ENCODE data around the gene UBALD1. TPM values are rescaled to one million over a fixed set of nuclear protein-coding genes. Genes with fewer than 3 reads are reported as not detected.

Gene UBALD1
- total RNA-seq, 1 donor from 2014 or later: 22.9 TPM

GRCh38 chr16:4610011-4611005 lies 4.4 kb downstream of the UBALD1 start:
- H3K36me3 Mint-ChIP-seq (ENCODE audit: low read depth): peaks cover 1% of the 10 kb centered on the region
- TF ChIP-seq CTCF (IDR thresholded peaks at IDR 0.05): no peak
- H3K4me1 Mint-ChIP-seq (ENCODE audit: low read depth): peaks cover 14% of the 10 kb centered on the region
- no peak overlapping the region for H3K27ac Mint-ChIP-seq (ENCODE audit: unreplicated experiment)
- DNase-seq (ENCODE audit: low spot score): no peak
- H3K9me3 Mint-ChIP-seq (ENCODE audit: low read depth): no peaks in the 10 kb centered on the region
- H3K27me3 Mint-ChIP-seq (ENCODE audit: low read depth): no peaks in the 10 kb centered on the region
- H3K4me3 Mint-ChIP-seq (ENCODE audit: unreplicated experiment): no peak overlapping the region

- peaks cover 1% of the 10 kb centered on the region for H3K36me3 Mint-ChIP-seq (ENCODE audit: low read depth)
- no peak for TF ChIP-seq CTCF (IDR thresholded peaks at IDR 0.05)
- no peak for DNase-seq (ENCODE audit: low spot score)
Measured at GRCh38 chr16:4609200-4610010, 5.3 kb downstream of the UBALD1 start.

GRCh38 chr16:4608704-4608980 lies 6.0 kb downstream of the UBALD1 start:
- Mint-ChIP-seq H3K4me1 (ENCODE audit: low read depth) (peaks cover 14% of the 10 kb centered on the region), H3K27me3 (ENCODE audit: low read depth) (no peaks in the 10 kb centered on the region), H3K4me3 (ENCODE audit: unreplicated experiment) (no peak overlapping the region), H3K27ac (ENCODE audit: unreplicated experiment) (no peak overlapping the region), H3K9me3 (ENCODE audit: low read depth) (no peaks in the 10 kb centered on the region), H3K36me3 (ENCODE audit: low read depth) (peaks cover 1% of the 10 kb centered on the region)
- no peak for DNase-seq (ENCODE audit: low spot score)
- TF ChIP-seq CTCF (IDR thresholded peaks at IDR 0.05): no peak

More at GRCh38 chr16:4609200-4610010, 5.3 kb downstream of the UBALD1 start:
- Mint-ChIP-seq H3K4me3 (ENCODE audit: unreplicated experiment) (no peak overlapping the region), H3K27me3 (ENCODE audit: low read depth) (no peaks in the 10 kb centered on the region), H3K9me3 (ENCODE audit: low read depth) (no peaks in the 10 kb centered on the region), H3K27ac (ENCODE audit: unreplicated experiment) (no peak overlapping the region), H3K4me1 (ENCODE audit: low read depth) (peaks cover 14% of the 10 kb centered on the region)

- peaks cover 11% of the 10 kb centered on the region for H3K4me1 Mint-ChIP-seq (ENCODE audit: low read depth)
- H3K36me3 Mint-ChIP-seq (ENCODE audit: low read depth): peaks cover 1% of the 10 kb centered on the region
- TF ChIP-seq CTCF (IDR thresholded peaks at IDR 0.05): no peak
- H3K27ac Mint-ChIP-seq (ENCODE audit: unreplicated experiment): no peak overlapping the region
- no peak for DNase-seq (ENCODE audit: low spot score)
- H3K4me3 Mint-ChIP-seq (ENCODE audit: unreplicated experiment): no peak overlapping the region
- H3K27me3 Mint-ChIP-seq (ENCODE audit: low read depth): no peaks in the 10 kb centered on the region
- no peaks in the 10 kb centered on the region for H3K9me3 Mint-ChIP-seq (ENCODE audit: low read depth)
Measured at GRCh38 chr16:4607841-4608703, 6.6 kb downstream of the UBALD1 start.
